NB4 (cell line): ENCODE data around the gene CARMIL1.

ENCODE experiments used
- DNase-seq: peaks from one replicate; pipeline ENCODE4 v3.0.0; 2010; ENCODE audit warnings: low read depth
- H3K4me3 ChIP-seq: one replicate; pipeline ENCODE4 v1.5.1; 2011; ENCODE audit warnings: mild to moderate bottlenecking, low read depth, low read length, moderate library complexity
- CTCF ChIP-seq: IDR thresholded peaks from one replicate; pipeline ENCODE4 v1.5.1; 2012; ENCODE audit warnings: low read depth, low read length
- MAX ChIP-seq: IDR thresholded peaks from 2 replicates; pipeline ENCODE4 v1.6.1; 2011; ENCODE audit warnings: low read depth, low read length
- MYC ChIP-seq: IDR thresholded peaks from 2 replicates; pipeline ENCODE4 v1.6.1; 2011; ENCODE audit warnings: low read depth, low read length
- POLR2A ChIP-seq: IDR thresholded peaks from 2 replicates; pipeline ENCODE4 v1.6.1; 2011; ENCODE audit warnings: mild to moderate bottlenecking; ENCODE audit not compliant: insufficient read length; ENCODE audit errors: extremely low read depth

CARMIL1 gene

DNA sequence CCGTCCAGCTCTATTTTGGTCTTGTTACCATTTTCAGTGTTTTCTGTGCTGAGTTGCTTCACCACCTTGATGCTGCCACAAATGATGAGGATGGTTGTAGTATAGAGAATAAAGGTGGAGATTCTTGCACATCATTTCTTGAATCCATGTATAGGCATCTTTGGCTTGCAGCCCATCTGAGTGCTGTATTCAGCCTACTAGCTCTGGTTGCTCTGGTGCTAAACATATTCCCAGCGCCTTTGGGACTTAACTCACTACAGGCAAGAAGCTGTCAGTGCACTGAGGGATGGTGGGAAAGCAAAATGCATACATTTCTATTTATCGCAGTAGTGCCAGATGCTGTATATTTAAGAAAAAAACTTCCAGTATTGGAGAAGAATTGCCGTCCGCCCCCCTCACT is 86.0 kb downstream of the CARMIL1 start:
- DNase-seq = no peak
- no peak overlapping the region for H3K4me3 ChIP-seq
- TF ChIP-seq MYC (no peak), MAX (no peak), CTCF (no peak), POLR2A (no peak)

- TF ChIP-seq POLR2A = no peak
- TF ChIP-seq MYC = no peak
- no peak for TF ChIP-seq MAX
- no peak for TF ChIP-seq CTCF
- no peak for DNase-seq
- H3K4me3 ChIP-seq = no peak overlapping the region
These were observed 87.8 kb downstream of the CARMIL1 start for GRCh38 chr6:25366903-25367545.

DNA sequence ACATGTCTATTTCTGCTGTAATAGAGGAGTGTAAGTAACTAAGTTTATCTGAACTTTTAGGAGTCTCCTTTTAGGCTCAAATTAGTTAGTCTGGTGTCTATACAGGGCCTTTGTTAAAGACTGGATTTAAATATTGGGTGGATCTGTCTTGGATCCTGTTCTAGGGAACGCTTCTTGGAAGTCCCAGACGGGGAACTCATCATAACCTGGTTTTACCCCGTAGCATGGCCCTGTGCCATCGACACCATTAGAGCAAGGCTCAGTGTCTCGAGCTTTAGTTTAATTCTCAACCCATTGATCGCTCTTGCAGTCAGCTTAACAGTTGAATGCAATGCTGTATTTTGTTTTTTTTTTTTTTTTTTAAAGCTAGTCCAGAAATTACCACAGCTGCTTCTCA is 89.9 kb downstream of the CARMIL1 start:
- no peak for TF ChIP-seq MAX
- TF ChIP-seq POLR2A = no peak
- TF ChIP-seq MYC = no peak
- TF ChIP-seq CTCF = no peak
- DNase-seq = no peak
- H3K4me3 ChIP-seq = no peak overlapping the region

DNA sequence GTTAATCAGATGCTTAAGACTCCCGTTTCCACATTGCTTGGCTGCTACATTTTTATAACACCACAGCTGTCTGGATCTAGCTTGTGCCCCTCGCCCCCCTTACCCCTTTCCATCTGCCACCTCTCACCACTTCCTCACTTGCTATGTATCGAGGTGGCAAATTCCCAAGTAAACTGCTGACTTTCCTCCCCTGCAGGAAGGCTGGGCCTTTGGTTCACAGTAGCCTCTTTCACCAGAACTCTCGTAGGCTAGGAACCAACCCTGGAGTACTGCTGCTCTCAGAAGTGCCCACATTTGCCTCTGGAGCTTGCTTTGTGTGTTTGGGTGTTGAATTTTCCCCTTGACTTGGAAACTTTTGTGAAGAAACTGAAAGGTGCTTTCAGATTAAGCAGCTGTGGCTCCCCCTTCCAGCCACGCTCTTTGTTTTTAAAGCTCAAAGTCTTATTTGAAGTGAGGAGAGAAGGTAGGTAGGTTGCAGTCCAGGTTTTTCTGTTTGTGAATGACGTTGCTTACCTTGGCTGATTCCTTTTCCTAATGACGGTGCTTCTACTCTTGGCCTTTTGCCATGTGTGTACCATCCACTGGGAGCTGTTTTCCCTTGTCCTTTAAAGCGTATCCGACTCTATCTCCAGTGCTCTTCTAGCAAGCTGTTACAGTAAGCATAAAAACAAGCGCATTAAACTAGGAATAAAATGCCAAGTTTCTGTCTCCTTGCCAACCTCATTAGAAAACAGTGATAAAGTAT is 90.4 kb downstream of the CARMIL1 start:
- no peak overlapping the region for H3K4me3 ChIP-seq
- TF ChIP-seq MYC = no peak
- TF ChIP-seq MAX = no peak
- no peak for TF ChIP-seq POLR2A
- no peak for TF ChIP-seq CTCF
- DNase-seq = no peak

DNA sequence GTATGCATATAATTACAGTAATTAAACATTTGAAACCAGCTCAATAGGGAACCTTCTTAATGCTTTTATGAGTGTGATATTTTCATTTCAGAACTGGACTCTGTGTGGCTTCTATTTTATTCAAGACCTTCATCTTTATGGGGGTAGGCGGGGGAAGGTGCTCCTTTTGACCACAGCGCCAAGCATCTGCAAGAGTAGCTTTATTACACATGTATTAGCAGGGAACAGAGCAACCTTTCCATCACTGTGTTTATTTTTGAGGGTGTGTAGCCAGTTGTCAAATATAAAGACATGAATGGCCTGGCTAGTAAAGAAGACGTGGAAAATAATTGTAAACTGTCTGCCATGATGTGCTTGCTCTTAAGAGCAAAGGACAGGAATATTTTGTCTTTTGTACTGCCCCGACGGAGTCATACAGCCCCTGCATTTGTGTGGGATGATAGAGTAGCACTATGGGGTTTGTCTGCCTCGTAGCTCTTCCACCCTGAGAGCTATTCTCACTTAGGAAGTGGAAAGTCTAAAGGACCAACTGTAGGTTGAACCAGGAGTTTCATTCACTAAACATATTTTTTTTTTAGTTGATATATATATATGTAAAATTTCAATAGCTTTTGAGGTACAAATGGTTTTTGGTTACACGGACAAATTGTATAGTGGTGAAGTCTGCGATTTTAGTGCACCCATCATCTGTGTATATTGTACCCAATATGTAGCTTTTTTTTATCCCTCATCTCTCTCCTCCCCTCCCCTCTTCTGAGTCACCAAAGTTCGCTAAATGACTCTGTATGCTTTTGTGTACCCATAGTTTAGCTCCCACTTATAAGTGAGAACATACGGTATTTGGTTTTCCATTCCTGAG is 91.2 kb downstream of the CARMIL1 start:
- no peak for DNase-seq
- no peak overlapping the region for H3K4me3 ChIP-seq
- TF ChIP-seq MAX (no peak), POLR2A (no peak), MYC (no peak), CTCF (no peak)
